Activated T-cell treated with anti-CD3 and anti-CD28 coated beads, Interleukin-2, amount 50 U/mL, for 48 hours (primary cell): ENCODE measurements around the gene OLR1.
A peak's percentile ranks its signal among the peaks of the same experiment; 100 is the strongest.

Experiments used
- DNase-seq, 2 experiments: peaks; one replicate each; pipeline ENCODE4 v3.0.0-alpha.2; 2020

The OLR1 gene

DNA sequence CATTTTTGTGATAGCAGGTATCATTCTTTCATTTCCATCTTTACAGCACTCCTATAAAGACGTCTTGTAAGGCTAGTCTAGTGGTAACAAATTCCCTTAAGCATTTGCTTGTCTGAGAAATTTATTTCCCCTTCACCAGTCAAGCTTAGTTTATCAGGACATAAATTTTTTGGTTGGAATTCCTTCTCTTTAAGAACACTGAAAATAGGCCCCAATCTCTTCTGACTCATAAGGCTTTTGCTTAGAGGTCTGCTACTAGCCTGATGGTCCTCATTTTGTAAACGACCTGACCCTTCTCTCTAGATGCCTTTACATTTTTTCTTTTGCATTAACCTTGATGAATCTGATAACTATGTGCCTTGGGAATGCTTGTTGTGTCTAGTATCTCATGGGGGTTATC, 20.3 kb downstream of the OLR1 start:
- DNase-seq, result no peak

DNA sequence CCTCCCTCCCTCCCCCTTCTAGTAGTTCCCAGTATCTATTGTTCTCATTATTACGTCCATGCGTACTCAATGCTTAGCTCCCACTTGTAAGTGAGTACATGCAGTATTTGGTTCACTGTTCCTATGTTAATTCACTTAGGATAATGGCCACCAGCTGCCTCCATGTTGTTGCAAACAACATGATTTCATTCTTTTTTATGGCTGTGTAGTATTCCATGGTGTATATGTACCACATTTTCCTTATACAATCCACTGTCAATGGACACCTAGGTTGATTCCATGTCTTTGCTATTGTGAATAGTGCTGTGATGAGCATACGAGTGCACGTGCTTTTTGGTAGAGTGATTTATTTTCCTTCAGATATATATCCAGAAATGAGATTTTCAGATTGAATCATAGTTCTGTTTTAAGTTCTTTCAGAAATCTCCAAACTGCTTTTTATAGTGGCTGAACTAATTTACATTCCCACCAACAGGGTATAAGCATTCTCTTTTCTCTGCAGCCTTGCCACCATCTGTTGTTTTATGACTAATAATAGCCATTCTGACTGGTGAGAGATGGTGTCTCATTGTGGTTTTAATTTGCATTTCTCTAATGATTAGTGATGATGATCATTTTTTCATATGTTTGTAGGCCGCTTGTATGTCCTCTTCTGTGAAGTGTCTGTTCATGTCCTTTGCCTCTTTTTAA, 24.1 kb downstream of the OLR1 start:
- no peak for DNase-seq

DNA sequence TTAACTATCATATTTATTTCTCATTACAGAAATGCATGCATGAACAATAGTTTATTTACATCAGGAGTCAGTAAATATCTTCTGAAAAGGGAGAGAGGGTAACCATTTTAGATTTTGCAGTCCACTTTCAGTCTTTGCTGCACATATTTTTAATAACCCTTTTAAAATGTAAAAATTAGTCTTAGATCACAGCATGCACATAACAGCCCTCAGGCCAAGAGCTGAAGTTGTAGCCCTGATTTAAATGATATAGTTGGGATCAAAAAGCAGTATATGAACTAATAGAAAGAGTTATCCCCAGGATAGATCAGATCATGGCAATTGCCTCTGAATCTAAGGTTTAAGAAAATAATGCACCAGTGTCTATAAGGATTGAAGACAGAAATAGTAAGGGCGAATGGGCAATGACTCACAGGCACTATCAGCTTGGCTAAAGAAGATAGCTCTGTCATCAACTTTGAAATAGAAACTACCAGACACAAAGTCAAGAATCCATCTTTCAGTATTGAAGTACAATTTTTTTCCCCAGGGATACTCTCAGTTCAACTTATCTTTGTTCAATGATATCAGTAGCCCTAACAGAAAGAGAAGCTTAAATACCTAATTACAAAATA, 28.8 kb downstream of the OLR1 start:
- DNase-seq, result no peak

GRCh38 chr12:10140001-10140400, 31.9 kb downstream of the OLR1 start:
- DNase-seq, result peak; percentile 41 to 53

- DNase-seq, result no peak
Observed at GRCh38 chr12:10136637-10137205, 35.2 kb downstream of the OLR1 start.

DNA sequence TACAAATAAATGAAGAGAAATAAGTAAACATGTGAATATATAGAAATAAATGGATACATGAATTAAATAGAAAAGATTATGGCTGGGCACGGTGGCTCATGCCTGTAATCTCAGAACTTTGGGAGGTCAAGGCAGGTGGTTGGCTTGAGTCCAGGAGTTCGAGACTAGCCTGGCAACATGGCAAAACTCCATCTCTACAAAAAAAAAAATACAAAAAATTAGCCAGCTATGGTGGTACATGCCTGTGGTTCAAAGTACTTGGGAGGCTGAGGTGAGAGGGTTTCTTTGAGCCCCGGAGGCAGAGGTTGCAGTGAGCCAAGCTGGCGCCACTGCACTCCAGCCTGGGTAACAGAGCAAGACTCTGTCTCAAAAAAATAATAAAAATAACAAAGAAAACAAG, 36.8 kb downstream of the OLR1 start:
- DNase-seq, result no peak

DNA sequence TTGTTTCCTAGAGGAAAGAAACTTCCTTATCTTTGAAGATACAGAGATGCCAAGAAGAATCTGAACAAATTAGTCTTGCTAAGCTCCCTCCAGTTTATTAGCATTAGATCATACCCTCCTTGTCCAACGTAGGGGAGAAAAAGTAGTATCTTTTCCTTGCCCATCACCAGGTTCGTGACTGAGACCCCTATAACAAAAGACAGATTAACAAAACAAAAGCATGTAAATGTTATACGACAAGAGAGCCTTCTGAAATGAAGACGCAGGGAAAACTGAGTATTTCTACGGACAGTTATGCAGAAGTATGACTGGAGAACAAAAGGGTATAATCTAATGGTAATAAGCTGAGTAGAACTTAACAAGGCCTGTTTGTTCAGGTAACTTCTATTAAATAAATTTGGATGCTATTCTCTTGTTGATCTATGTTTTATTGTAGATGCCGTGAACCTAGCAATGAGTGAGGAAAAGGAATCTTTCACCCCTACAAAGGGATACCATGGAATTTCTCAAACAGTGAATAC, 39.0 kb downstream of the OLR1 start:
- DNase-seq, result no peak

- no peak for DNase-seq
Observed at GRCh38 chr12:10131111-10131690, 40.7 kb downstream of the OLR1 start.

GRCh38 chr12:10130042-10130441, 41.9 kb downstream of the OLR1 start, which contains the start of gene CLEC7A:
CLEC7A (minus strand) TSS chr12:10130199; CDS start chr12:10130082, 117 bp downstream.
- no peak for DNase-seq

- DNase-seq, result no peak
Observed at GRCh38 chr12:10128687-10129086, 43.2 kb downstream of the OLR1 start.

GRCh38 chr12:10126413-10126812, 45.5 kb downstream of the OLR1 start:
- DNase-seq, result no peak

DNA sequence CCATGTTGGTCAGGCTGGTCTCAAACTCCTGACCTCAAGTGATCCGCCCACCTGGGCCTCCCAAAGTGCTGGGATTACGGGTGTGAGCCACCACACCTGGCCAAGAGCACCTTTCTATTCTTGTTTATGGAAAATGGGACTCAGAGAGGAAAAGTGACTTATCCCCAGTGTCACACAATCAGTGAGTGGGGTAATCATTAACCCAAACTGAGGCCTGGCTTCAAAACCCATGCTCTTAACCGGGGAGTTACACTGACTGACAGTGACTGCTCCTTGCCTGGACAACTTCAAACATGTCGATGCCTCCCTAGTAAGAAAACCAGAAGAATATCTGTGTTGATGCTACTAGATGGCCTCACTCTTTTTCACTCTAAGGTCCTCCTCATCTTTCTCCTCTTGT, 49.2 kb downstream of the OLR1 start:
- DNase-seq, result no peak

DNA sequence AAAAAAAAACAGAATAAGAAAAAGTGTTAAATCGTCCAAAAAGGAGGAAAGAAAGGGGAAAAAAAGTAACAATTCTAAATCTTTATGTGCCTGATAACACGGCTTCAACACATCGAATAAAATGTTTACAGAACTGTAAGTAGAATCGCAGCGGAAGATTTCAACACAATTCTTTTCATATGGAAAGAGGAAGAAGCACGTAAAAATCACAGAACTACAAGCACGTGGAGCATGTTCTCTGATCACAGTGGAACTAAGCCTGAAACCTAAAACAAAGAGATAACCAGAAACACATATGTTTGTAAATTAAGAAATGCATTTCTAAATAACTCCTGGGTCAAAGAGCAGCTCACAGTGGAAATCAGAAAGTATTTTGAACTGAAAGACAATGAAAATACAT, 50.7 kb downstream of the OLR1 start:
- no peak for DNase-seq

DNA sequence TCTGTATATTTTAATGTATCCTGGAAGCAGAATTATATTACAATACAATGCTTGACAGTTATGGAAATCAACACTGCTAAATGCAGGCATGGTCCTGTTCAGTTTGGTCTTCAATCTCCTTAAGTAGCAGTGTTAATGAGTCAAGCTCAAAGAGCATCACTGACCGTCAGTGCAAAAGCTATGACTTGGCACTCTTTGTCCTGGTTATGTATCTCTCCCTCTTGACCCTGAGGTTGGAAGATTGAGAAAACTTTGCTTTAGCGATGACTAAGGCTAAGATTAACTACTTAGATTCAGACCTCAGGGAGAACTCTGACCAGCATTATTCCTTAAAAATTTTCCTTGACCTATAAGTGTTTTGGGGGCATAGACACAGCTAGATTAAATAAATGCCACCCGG, 52.9 kb downstream of the OLR1 start:
- no peak for DNase-seq

DNA sequence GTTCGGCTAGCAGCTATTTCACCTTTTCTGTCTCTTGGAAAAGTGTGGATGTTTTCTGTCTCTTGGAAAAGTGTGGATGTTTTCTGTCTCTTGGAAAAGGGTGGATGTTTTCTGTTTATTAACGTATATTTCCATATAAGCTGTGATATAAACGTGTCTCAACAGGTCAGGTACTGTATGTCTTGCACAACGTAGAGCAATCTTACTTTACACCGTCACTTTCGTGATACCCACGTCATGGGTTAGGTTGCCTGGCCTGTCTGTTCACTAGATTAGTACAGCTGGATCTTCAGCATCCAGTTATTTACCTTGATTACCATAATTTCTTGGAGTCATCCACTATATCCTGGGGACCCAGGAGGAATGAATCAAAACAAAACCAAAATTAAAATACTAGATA, 56.0 kb downstream of the OLR1 start:
- DNase-seq, result no peak

GRCh38 chr12:10115311-10115710, 56.6 kb downstream of the OLR1 start:
- no peak for DNase-seq

DNA sequence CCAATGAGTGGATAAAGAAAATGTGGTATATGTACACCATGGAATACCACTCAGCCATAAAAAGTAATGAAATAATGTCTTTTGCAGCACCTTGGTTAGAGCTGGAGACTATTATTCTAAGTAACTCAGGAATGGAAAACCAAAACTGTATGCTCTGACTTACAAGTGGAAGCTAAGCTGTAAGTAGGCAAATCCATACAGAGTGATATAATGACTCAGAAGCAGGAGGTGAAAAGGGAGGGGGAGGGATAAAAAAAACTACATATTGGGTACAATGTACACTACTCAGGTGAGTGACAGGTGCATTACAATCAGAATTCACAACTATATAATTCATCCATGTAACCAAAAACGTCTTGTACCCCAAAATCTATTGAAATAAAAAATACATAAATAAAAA, 58.0 kb downstream of the OLR1 start:
- DNase-seq, result no peak

- DNase-seq, result no peak
Observed at GRCh38 chr12:10113075-10113474, 58.9 kb downstream of the OLR1 start.

- no peak for DNase-seq
Observed at GRCh38 chr12:10111451-10111850, 60.5 kb downstream of the OLR1 start.

DNA sequence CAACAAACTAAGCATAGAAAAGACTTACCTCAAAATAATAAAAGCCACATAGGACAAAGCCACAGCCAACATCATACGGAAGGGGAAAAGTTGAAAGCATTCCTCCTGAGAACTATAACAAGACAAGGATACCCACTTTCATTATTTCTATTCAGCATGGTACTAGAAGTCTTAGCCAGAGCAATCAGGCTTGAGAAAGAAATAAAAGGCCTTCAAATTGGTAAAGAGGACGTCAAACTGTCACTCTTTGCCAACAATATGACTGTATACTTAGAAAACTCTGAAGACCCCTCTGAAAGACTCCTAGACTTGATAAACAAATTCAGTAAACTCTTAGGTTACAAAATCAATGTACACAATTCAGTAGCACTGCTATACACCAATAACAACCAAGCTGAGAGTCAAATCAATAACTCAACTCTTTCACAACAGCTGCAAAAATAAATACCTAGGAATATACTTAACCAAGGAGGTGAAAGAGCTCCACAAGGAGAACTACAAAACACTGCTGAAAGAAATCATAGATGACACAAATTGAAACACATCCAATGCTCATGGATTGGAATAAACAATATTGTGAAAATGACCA, 61.6 kb downstream of the OLR1 start:
- DNase-seq, result no peak
